TTC549 (cell line): ENCODE results near the gene VGLL4.
"Not testable (repeated sequence)": the region's sequence is repeated elsewhere in the genome, so short reads cannot be mapped to it uniquely, and the experiment has no call there.

Experiments used
- FAIRE-seq: peaks from 2 replicates; lab custom pipeline; 2012; peaks lifted over from hg19 to GRCh38; lab: Jason Lieb, UNC

The VGLL4 gene

DNA sequence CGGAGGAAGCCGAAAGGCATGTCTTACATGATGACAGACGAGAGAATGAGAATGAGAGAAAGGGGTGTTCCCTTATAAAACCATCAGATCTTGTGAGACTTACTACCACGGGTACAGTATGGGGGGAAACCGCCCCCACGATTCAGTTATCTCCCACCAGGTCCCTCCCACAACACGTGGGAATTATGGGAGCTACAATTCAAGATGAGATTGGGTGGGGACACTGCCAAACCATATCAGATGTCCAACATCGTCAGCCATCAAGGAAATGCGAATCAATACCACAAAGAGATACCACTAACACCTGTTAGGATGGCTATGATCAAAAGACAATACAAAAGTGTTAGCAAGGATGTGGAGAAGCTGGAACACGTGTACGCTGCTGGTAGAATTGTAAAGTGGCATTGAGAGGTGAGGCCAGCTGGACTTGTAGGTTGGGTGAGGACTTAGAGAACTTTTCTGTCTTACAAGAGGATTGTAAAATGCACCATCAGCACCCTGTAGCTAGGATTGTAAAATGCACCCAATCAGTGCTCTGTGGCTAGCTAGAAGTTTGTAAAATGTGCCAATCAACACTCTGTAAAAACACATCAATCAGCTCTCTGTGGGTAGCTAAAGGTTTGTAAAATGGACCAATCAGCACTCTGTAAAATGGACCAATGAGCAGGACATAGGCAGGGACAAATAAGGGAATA lies 37.5 kb downstream of the VGLL4 start:
- FAIRE-seq, result no peak

- FAIRE-seq, result no peak
Observed at GRCh38 chr3:11605398-11605797, 38.3 kb downstream of the VGLL4 start.

- no peak for FAIRE-seq
Observed at GRCh38 chr3:11604139-11604892, 39.4 kb downstream of the VGLL4 start.

DNA sequence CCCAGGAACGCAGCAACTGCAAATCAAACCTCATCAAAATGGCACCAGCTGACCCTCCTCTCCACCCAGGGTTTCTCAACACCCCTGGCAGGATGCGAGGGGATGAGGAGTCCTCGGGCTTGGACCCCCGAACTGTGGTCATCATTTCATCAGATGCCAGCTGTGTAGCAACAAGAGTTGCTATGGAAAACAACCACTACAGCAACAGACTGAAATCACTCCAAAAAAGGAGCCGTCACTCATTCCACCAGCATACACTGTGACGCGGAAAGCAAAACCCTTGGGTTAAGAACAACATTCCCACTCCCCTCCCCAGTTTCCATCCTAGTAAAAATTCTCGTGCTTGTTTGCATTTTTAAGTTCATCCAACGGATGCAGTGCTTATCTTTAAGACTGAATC lies 40.1 kb downstream of the VGLL4 start:
- no peak for FAIRE-seq

GRCh38 chr3:11602886-11603527 lies 40.7 kb downstream of the VGLL4 start:
- FAIRE-seq, result no peak

GRCh38 chr3:11602239-11602840 lies 41.4 kb downstream of the VGLL4 start:
- FAIRE-seq, result no peak

DNA sequence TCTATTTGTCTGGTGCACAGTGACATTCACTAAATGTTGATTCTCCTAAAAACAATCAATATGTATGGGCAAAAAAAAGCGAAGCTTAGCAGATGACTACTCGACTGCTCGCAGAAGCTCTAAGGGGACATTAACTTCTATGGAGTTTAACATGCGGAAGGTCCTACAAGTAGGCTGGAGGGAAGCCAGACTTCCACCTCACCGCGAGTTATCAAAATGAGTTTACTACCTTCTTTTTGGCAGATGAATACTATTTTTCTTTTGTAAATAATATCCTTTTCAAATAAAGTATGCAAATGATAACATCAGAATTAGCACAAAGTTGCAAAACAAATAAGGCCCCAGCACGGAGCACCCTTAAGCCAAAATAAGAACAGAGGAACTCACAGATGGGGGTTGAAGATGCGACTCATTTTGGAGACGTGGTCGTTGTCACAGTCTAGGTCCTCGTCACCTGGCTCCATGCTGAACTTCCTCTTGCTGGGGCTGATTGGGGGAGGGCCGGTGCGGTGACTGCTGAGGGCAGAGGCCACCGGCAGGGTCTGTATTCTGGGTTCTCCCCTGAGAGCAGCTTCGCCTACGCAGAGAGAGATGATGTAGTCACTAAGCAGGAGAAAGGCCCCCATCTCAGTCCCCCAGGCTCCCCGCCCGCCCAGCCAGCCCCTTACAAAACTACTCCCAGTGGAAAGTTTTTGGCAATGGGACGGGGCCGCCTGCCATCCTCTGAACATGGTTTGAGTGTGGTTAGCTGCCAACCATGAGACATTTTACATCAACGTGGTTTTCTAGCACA lies 42.1 kb downstream of the VGLL4 start:
- FAIRE-seq, result no peak

GRCh38 chr3:11600501-11601282 lies 43.0 kb downstream of the VGLL4 start:
- no peak for FAIRE-seq

DNA sequence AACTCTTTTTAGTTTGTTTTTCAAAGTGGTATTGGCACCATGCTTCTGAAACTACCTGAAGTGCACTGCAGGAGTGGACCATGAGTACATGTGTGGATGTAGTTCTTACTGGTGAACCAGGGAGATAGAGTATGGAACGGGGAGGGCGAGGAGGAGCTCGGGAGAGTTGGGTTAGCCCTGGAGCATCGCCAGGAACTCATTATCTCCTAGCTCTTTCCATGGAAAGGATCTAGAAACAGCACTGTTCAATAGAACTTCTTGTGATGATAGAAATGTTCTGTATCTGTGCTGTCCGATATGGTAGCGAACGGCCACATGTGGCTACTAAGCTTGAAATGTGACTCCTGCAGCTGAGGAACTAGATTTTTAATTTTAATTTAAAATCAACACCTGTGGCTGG lies 47.3 kb downstream of the VGLL4 start:
- FAIRE-seq, result no peak

DNA sequence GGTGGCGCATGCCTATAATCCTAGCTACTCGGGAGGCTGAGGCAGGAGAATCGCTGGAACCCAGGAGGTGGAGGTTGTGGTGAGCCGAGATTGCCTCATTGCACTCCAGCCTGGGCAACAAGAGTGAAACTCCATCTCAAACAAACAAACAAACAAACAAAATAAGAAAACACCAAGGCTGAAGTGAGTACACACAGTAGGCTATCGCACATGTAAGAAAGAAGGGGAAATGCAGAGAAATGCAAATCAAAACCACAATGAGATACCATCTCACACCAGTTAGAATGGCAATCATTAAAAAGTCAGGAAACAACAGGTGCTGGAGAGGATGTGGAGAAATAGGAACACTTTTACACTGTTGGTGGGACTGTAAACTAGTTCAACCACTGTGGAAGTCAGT lies 48.7 kb downstream of the VGLL4 start:
- FAIRE-seq, result not testable (repeated sequence)

DNA sequence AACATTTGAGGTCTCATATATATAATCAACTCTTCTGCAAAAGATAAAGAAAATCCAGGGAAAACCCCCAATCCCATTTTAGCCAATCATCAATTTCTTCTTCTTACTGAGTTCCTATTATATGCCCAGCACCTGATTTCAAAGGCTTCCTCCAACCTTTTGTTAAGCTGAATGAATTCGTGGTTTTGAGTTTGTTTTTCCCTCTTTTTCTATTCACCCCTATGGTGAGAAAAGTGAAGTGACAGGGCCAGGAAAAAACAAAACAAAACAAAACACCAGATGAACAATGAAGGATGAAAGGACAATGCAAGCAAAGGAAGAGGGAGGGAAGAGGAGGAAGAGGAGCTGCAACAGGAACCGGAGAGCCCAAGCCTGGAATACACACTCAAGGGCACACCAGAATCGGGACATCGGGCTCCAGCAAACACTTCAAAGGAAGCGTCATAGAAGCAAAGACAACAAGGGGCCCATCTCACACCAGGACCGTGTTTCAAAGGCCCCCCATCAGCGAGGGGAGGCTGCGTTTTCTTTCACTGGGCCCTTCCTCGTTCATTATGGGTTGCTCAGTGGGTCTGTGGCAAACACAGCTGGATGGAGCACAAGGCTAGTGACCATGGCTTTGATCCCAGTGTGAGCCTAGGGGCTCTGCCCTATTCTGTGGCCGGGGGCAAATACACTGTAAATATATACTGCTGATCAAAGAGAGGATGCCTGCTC lies 50.2 kb downstream of the VGLL4 start:
- no peak for FAIRE-seq

- no peak for FAIRE-seq
Observed at GRCh38 chr3:11592445-11593298, 51.0 kb downstream of the VGLL4 start.

DNA sequence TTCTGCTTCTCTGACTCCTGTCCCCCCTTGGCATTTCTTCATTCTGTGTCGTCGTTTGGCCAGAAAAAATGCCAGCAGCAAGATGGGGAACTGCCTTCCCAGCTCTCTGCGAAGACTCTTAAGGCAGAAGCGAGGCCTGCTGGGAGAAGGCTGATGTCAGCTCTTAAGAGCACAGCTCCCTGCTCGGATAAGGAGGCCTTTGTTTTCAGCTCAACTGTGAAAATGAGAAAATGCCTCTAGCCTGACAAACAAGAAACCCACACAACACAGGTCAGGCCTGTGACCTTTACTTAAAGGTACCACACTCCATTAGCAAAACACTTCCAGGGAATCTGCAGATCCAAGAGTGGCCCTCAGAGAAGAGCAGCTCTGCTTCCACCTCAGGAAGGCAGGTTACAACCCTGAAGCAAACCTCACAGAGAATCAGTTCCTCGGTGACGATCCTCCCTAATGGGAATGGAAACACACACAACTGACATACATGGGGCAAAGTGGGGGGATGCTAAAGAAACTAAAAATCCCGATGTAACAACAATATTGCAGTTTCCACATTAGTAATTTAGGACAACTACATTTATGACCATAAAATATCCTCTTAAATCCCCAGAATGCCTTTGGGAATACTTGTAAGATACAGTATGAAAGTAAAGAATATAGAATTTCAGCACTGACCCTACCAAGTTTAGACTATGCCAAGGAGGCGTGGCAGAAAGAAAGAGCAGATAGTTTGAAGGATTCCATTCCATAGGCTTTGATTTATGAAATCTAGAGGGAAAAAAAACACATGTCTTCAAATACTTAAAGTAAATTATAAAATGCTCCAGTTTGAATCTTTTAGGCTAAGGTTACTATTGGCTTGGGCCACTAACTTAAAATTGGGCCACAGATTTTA lies 52.1 kb downstream of the VGLL4 start:
- no peak for FAIRE-seq

DNA sequence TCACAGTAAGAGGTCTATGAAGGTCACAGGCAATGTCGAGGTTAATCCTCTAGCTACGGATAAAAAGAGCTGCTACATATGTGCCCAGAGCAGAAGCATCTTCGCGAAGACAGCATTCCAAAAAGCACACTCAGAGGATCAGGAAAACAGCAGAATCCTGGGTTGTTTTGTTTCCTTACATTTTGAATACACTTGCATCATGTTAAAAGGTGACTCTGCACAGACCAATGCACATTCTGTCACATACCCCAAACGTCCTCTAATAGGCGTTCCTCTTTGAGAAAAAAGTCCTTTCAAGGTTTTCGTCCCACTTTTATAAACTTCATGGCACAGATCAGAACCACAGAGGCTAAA lies 52.7 kb downstream of the VGLL4 start:
- FAIRE-seq, result no peak

DNA sequence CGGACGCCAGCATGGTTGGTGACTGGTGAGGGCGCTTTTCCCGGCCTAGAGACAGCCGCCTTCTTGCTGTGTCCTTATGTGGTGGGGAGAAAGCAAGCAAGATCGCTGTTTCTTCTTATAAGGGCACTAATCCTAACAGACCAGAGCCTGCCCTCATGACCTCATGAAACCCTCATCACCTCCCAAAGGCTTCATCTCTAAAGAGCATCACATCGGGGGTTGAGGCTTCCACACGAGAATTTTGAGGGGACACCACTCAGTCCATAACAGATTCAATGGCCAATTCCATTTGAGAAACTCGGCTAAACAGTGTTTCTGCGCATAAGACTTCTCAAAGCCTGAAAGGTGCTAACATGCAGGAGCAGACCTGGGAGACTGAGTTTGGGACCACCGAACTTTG lies 54.0 kb downstream of the VGLL4 start:
- FAIRE-seq, result no peak

DNA sequence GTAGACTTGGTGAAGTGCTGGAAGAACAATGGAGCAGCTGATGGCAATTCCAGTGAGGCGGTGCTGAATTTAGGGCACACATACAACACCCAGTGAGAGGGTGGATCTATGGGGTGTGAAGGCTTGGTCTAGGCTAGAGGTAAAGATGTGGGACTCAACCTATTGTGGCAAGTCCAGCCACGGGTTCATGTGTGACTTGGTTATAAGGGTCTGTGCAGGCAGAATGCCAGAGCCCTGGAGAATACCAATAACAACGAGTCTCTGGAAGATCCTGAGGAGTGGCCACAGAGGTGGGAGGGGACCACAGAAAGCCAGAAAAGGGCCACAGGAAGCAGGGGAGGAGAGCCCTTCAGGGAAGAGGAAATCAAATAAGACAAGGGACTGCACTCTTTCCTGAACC lies 55.0 kb downstream of the VGLL4 start:
- FAIRE-seq, result no peak

DNA sequence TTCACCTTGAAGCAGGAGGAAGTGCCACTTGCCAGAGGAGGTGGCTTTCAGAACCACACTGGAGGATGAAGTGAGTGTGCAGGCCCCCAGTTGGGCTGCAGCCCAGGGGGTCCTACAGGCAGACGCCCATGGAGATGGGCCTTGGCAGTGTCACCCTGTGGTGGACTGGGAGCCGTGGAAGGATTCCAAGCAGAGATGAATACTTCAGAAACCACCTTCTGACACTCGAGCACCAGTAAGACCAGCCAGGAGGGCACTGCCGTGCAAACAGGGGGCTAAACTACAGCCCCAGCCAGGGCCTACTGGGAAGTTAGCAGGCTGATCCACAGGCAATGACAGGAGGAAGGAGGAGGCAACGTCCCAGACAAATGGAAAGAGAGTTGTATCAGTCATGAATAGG lies 55.4 kb downstream of the VGLL4 start:
- no peak for FAIRE-seq

GRCh38 chr3:11587766-11588165 lies 55.9 kb downstream of the VGLL4 start:
- FAIRE-seq, result no peak

DNA sequence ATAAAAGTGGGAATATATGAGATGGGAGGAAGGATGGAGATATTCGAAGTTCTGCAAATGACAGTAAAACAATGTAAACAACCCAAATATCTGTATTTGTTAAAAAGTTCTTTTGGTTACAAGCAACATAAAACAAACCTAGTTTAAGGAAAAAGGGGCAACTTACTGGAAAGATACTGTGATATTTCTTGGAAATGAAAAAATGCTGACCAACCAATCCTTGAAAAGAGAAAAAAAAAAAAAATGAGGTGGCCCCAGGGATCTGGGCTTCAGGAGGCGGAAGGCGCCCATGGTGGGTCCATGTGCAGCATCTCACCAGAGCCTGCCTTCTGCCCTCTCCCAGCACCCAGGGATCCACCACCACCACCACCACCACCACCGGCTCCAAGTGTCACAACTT lies 59.1 kb downstream of the VGLL4 start:
- no peak for FAIRE-seq
